ENCODE measurements around the gene FAR1.

The FAR1 gene

DNA sequence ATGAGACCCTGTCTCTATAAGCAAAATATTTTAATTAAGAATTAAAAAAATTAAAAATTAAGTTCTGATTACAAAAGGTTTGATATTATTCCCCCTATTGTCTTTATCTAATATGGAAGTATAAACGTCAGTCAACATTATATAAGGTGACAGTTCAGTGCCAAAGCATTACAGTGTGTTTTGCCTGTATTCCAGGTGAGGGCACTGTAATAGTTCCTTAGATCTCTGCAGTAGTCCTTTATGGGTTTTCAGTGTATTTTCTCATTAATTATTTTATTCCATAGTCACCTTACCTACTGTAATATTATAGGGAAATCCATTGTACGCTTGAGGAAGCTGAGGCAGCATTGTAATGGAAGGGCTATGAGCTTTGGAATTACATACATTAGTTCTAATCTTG, 33.0 kb downstream of the FAR1 start:
- Mint-ChIP-seq H3K4me1 (no peaks in the 10 kb centered on the region), H3K9me3 (no peaks in the 10 kb centered on the region), H3K27ac (no peak overlapping the region), H3K4me3 (no peak overlapping the region), H3K36me3 (ENCODE audit: low read depth) (peaks cover 44% of the 10 kb centered on the region), H3K27me3 (ENCODE audit: low read depth) (no peaks in the 10 kb centered on the region)
- TF ChIP-seq CTCF (IDR thresholded peaks at IDR 0.05; ENCODE audit: unreplicated experiment in 3 of 3), result no peak

DNA sequence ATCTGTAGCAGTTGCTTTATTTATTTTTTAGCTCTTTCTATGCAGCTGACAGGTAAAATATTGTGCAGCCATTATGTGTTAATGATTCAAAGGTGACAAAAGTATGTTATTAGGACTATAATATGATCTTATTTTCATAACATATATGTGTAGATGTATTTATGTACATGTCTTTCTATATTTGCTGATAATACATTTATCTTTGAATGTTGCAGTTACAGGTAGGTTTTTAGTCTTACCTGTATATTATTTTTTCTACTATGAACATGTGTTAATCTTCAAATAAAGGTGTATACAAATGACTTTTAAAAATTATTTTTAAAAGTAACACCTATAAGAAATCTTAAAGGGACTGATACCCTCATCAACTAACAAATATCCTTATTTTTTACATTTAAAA, 33.6 kb downstream of the FAR1 start:
- no peaks in the 10 kb centered on the region for H3K9me3 Mint-ChIP-seq
- H3K27ac Mint-ChIP-seq, result no peak overlapping the region
- no peak overlapping the region for H3K4me3 Mint-ChIP-seq
- H3K27me3 Mint-ChIP-seq (ENCODE audit: low read depth), result no peaks in the 10 kb centered on the region
- TF ChIP-seq CTCF (IDR thresholded peaks at IDR 0.05; ENCODE audit: unreplicated experiment in 3 of 3), result no peak
- H3K4me1 Mint-ChIP-seq, result no peaks in the 10 kb centered on the region
- H3K36me3 Mint-ChIP-seq (ENCODE audit: low read depth), result peaks cover 44% of the 10 kb centered on the region

GRCh38 chr11:13705710-13706109, 37.2 kb downstream of the FAR1 start:
- no peaks in the 10 kb centered on the region for H3K27me3 Mint-ChIP-seq (ENCODE audit: low read depth)
- TF ChIP-seq CTCF (IDR thresholded peaks at IDR 0.05; ENCODE audit: unreplicated experiment in 3 of 3), result no peak
- H3K4me1 Mint-ChIP-seq, result no peaks in the 10 kb centered on the region
- no peaks in the 10 kb centered on the region for H3K9me3 Mint-ChIP-seq
- peaks cover 51% of the 10 kb centered on the region for H3K36me3 Mint-ChIP-seq (ENCODE audit: low read depth)
- no peak overlapping the region for H3K27ac Mint-ChIP-seq
- H3K4me3 Mint-ChIP-seq, result no peak overlapping the region

GRCh38 chr11:13713982-13714381, 45.5 kb downstream of the FAR1 start:
- Mint-ChIP-seq H3K4me1 (no peaks in the 10 kb centered on the region), H3K27ac (no peak overlapping the region), H3K27me3 (ENCODE audit: low read depth) (no peaks in the 10 kb centered on the region), H3K9me3 (no peaks in the 10 kb centered on the region), H3K4me3 (no peak overlapping the region), H3K36me3 (ENCODE audit: low read depth) (peaks cover 54% of the 10 kb centered on the region)
- TF ChIP-seq CTCF (IDR thresholded peaks at IDR 0.05; ENCODE audit: unreplicated experiment in 3 of 3), result no peak

DNA sequence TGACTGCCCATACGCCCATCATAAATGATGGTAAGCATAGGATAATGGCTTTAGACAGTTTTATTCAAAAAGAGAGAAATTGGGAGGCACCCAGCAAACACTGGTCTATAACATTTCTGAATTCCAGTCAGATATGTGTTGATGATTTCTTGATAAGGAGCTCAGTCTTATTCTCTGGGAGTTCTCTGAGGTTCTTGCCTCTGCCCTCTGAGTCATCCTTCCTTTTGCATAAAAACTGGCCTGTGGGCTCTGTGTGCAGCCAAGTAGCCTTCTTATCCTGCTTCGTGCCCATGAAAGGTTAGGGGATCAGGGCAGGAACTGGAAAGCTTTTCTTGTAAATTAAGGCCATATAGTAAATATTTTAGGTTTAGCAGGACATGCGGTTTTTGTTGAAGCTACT, 48.9 kb downstream of the FAR1 start:
- no peak overlapping the region for H3K27ac Mint-ChIP-seq
- no peak for TF ChIP-seq CTCF (IDR thresholded peaks at IDR 0.05; ENCODE audit: unreplicated experiment in 3 of 3)
- no peaks in the 10 kb centered on the region for H3K27me3 Mint-ChIP-seq (ENCODE audit: low read depth)
- H3K36me3 Mint-ChIP-seq (ENCODE audit: low read depth), result peaks cover 54% of the 10 kb centered on the region
- H3K4me3 Mint-ChIP-seq, result no peak overlapping the region
- H3K4me1 Mint-ChIP-seq, result no peaks in the 10 kb centered on the region
- no peaks in the 10 kb centered on the region for H3K9me3 Mint-ChIP-seq

DNA sequence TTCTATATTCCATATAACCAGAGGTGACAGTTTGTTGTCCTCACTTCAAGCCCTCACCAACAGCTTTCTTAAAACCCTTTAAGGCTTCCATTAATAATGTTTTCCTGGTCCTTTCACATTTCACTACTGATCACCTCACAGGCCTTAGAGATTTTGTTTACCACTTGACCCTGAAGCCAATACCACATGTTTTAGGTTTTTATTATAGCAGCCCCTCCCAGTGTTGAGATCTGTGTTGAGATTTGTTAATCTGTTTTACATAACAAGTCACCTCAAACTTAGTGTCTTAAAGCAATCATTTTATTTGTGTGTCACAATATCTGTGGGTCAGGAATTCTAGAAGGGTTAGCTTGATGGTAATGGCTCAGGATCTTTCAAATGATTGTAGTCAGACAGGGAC, 49.9 kb downstream of the FAR1 start:
- Mint-ChIP-seq H3K4me1 (no peaks in the 10 kb centered on the region), H3K27me3 (ENCODE audit: low read depth) (no peaks in the 10 kb centered on the region), H3K27ac (no peak overlapping the region), H3K9me3 (no peaks in the 10 kb centered on the region), H3K36me3 (ENCODE audit: low read depth) (peaks cover 59% of the 10 kb centered on the region), H3K4me3 (no peak overlapping the region)
- no peak for TF ChIP-seq CTCF (IDR thresholded peaks at IDR 0.05; ENCODE audit: unreplicated experiment in 3 of 3)

Measured in nephron (organoid).